Transverse colon (tissue), 4 donors: Measurements from ENCODE around the gene PIAS4. TPM values are rescaled to one million over a fixed set of nuclear protein-coding genes. Genes with fewer than 3 reads are reported as not detected.

Source experiments
- DNase-seq: peaks from one replicate; pipeline ENCODE4 v3.0.0-alpha.2; 2019
- H3K27ac ChIP-seq, 4 donors: fragments of 200-600 bp; sonication (generic); 2 replicates each; pipeline ENCODE4 v1.5.1; 2016 to 2018; ENCODE audit warnings: inconsistent platforms in 4 of 4
- H3K27me3 ChIP-seq: fragments of 200-600 bp; sonication (generic); 2 replicates; pipeline ENCODE4 v1.5.1; 2017; ENCODE audit warnings: inconsistent platforms
- H3K36me3 ChIP-seq, 4 donors: fragments of 200-600 bp; sonication (generic); 2 replicates each; pipeline ENCODE4 v1.5.1; 2017 to 2019; ENCODE audit warnings: inconsistent platforms in 4 of 4
- H3K4me1 ChIP-seq, 4 donors: fragments of 200-600 bp; sonication (generic); 2 replicates each; pipeline ENCODE4 v1.5.1; 2017 to 2020; ENCODE audit warnings: inconsistent platforms in 4 of 4
- H3K4me3 ChIP-seq, 4 donors: fragments of 200-600 bp; sonication (generic); 1 replicate in 1 of 4; 2 replicates in 3 of 4; pipeline versions ENCODE4 v1.5.1 to v1.6.1; 2017 to 2019; ENCODE audit warnings: inconsistent platforms in 4 of 4
- H3K9me3 ChIP-seq, 2 donors: fragments of 200-600 bp; sonication (generic); 2 replicates each; pipeline ENCODE4 v1.5.1; 2017 to 2019; ENCODE audit warnings: inconsistent platforms in 2 of 2
- CTCF ChIP-seq, 5 experiments: fragments of 200-600 bp in 3 of 5; fragments of 450-650 bp in 2 of 5; sonication (generic) in 3 of 5; IDR thresholded peaks; 1 replicate in 2 of 5; 2 replicates in 3 of 5; pipeline ENCODE4 v1.5.1; 2016 to 2017; ENCODE audit warnings: antibody characterized with exemption in 5 of 5, inconsistent platforms in 3 of 5, mild to moderate bottlenecking in 2 of 5, moderate library complexity in 1 of 5
- EP300 ChIP-seq: sonication (generic); formaldehyde crosslinking; IDR thresholded peaks from one replicate; pipeline ENCODE4 v1.6.1; 2017; ENCODE audit warnings: antibody characterized with exemption, low read depth
- POLR2A ChIP-seq: fragments of 450-650 bp; IDR thresholded peaks from one replicate; pipeline ENCODE4 v1.6.1; 2016; ENCODE audit warnings: antibody characterized with exemption, mild to moderate bottlenecking, moderate library complexity
- POLR2AphosphoS5 ChIP-seq, 3 donors: sonication (generic); formaldehyde crosslinking; IDR thresholded peaks; one replicate each; pipeline ENCODE4 v1.6.1; 2016; ENCODE audit warnings: antibody characterized with exemption in 3 of 3
- WGBS, 2 donors: methylation state at CpG; one replicate each; pipeline ENCODE4 v1.1.5; 2018; ENCODE audit warnings: low coverage in 1 of 2; 5-methylcytosine and 5-hydroxymethylcytosine counted together
- in situ Hi-C, 4 donors: fragments of 200-750 bp; cut with MboI; loops; one replicate each; pipeline versions ENCODE4 v1.15.0 to v1.15.1; 2017; ENCODE audit warnings: low sequenced_read_pairs in 3 of 4, low pct_ligation_motif_present in 1 of 4, low pct_unique_long_range_greater_than_20kb in 1 of 4
- intact Hi-C: fragments of 100-400 bp; cut with DNase I; formaldehyde crosslinking; loops from one replicate; pipeline ENCODE4 v1.15.1; 2023; ENCODE audit warnings: low total_unique reads
- total RNA-seq, 4 donors: library from RNA; depleted of rRNA; stranded (reverse); fragments of >200 nt; gene quantifications; one replicate each; pipeline ENCODE4 v1.1.0, GENCODE V29; 2016

PIAS4 gene
- total RNA-seq, 4 donors from 2014 or later = 15.5 to 110 (median 23.0) TPM

GRCh38 chr19:4067396-4068046 lies 60.0 kb downstream of the PIAS4 start:
- H3K4me1 ChIP-seq = peaks cover 17 to 35% (median 27%) of the 10 kb centered on the region in 4 donors
- no peak for DNase-seq
- H3K36me3 ChIP-seq = no peaks in the 10 kb centered on the region
- H3K27me3 ChIP-seq = no peaks in the 10 kb centered on the region
- peak overlapping the region; percentile 98 to 100 (median 100) for H3K4me3 ChIP-seq
- no peaks in the 10 kb centered on the region for H3K9me3 ChIP-seq
- H3K27ac ChIP-seq = peak overlapping the region; percentile 98 to 100 (median 100)
- intact Hi-C loops = loop anchor here (5.0 kb wide), 1 partner anchor 80 kb away; the partner anchor contains the start of gene EEF2
- in situ Hi-C loops = no loop called here
- TF ChIP-seq POLR2AphosphoS5 (IDR thresholded peaks at IDR 0.05) (peak in 2 of 3 donors; percentile 46 to 61), POLR2A (peak; percentile 60), CTCF (IDR thresholded peaks at IDR 0.05) (peak in 2 of 5 experiments; percentile 4 to 22), EP300 (no peak)
- WGBS, 2 donors = 0% methylated on average over 7 to 43 of the region's 58 CpGs

- H3K27ac ChIP-seq = peak overlapping the region; percentile 98 to 100 (median 100)
- no peaks in the 10 kb centered on the region for H3K36me3 ChIP-seq
- WGBS, 2 donors = 21 to 48% methylated on average over 7 to 31 of the region's 31 CpGs
- DNase-seq = peak; percentile 76
- no peaks in the 10 kb centered on the region for H3K27me3 ChIP-seq
- in situ Hi-C loops = no loop called here
- H3K4me1 ChIP-seq = peaks cover 9 to 27% (median 20%) of the 10 kb centered on the region in 4 donors
- intact Hi-C loops = loop anchor here (5.0 kb wide), 1 partner anchor 81 kb away; the partner anchor contains the start of gene EEF2
- no peaks in the 10 kb centered on the region for H3K9me3 ChIP-seq
- TF ChIP-seq POLR2A = peak; percentile 37
- TF ChIP-seq EP300 = no peak
- TF ChIP-seq POLR2AphosphoS5 (IDR thresholded peaks at IDR 0.05) = peak in 2 of 3 donors; percentile 52 to 54
- peak overlapping the region; percentile 98 to 100 (median 100) for H3K4me3 ChIP-seq
Observed at GRCh38 chr19:4068047-4068966, 60.8 kb downstream of the PIAS4 start.

GRCh38 chr19:4069331-4069959 lies 61.9 kb downstream of the PIAS4 start:
- Histone ChIP-seq H3K27me3 (no peaks in the 10 kb centered on the region), H3K36me3 (no peaks in the 10 kb centered on the region), H3K4me3 (no peak overlapping the region), H3K27ac (peak overlapping the region in 3 of 4 donors; percentile 100), H3K9me3 (no peaks in the 10 kb centered on the region), H3K4me1 (peaks cover 7 to 16% (median 12%) of the 10 kb centered on the region in 4 donors)
- WGBS, 2 donors = 48 to 59% methylated on average over 5 to 12 of the region's 12 CpGs
- peak; percentile 62 for DNase-seq
- TF ChIP-seq POLR2A = no peak
- no peak for TF ChIP-seq CTCF (IDR thresholded peaks at IDR 0.05)
- TF ChIP-seq EP300 = no peak
- TF ChIP-seq POLR2AphosphoS5 (IDR thresholded peaks at IDR 0.05) = no peak
- in situ Hi-C loops = no loop called here
- intact Hi-C loops = loop anchor here (5.0 kb wide), 1 partner anchor 82 kb away; the partner anchor contains the start of gene EEF2

- intact Hi-C loops = no loop called here
- H3K36me3 ChIP-seq = no peaks in the 10 kb centered on the region
- H3K4me1 ChIP-seq = peaks cover 7 to 15% (median 11%) of the 10 kb centered on the region in 4 donors
- no peaks in the 10 kb centered on the region for H3K27me3 ChIP-seq
- TF ChIP-seq EP300 (no peak), POLR2A (no peak), CTCF (IDR thresholded peaks at IDR 0.05) (no peak), POLR2AphosphoS5 (IDR thresholded peaks at IDR 0.05) (no peak)
- WGBS, 2 donors = 98 to 100% methylated on average over 1 to 3 of the region's 3 CpGs
- no peak overlapping the region for H3K4me3 ChIP-seq
- in situ Hi-C loops = no loop called here
- no peak overlapping the region for H3K27ac ChIP-seq
- no peak for DNase-seq
- no peaks in the 10 kb centered on the region for H3K9me3 ChIP-seq
Observed at GRCh38 chr19:4071610-4072009, 64.1 kb downstream of the PIAS4 start.
